ENCODE results near the gene ABHD6. TPM values are rescaled to one million over a fixed set of nuclear protein-coding genes. Genes with fewer than 3 reads are reported as not detected.
A peak's percentile ranks its signal among the peaks of the same experiment; 100 is the strongest.

The ABHD6 gene
- total RNA-seq, 1 experiment from 2014 or later: 2.2 TPM

- Histone ChIP-seq H3K23ac (ENCODE audit: insufficient read length, low read depth, low read length) (no peak overlapping the region), H3K79me1 (ENCODE audit: insufficient read depth, low read depth, low read length, poor library complexity, severe bottlenecking) (no peaks in the 10 kb centered on the region), H3K14ac (ENCODE audit: insufficient read depth, low read length) (no peak overlapping the region; the same call in 1 of the 2 replicates), H4K20me1 (ENCODE audit: control insufficient read depth, insufficient read depth, insufficient read length) (no peaks in the 10 kb centered on the region), H2BK15ac (ENCODE audit: low read depth, low read length) (no peak overlapping the region), H3K9me3 (ENCODE audit: control insufficient read depth, low read depth, low read length) (no peaks in the 10 kb centered on the region), H3K27me3 (ENCODE audit: insufficient read depth, low read length) (no peaks in the 10 kb centered on the region), H2AFZ (ENCODE audit: low read length) (no peak overlapping the region), H3K27ac (ENCODE audit: insufficient read length, low read depth, low read length) (no peak overlapping the region), H4K5ac (ENCODE audit: insufficient read length, low read depth, low read length) (no peak overlapping the region), H2AK5ac (ENCODE audit: insufficient read length, low read length) (no peak overlapping the region), H2BK20ac (ENCODE audit: low read depth, low read length, poor library complexity, severe bottlenecking) (no peak overlapping the region), H2BK120ac (ENCODE audit: low read depth, low read length, poor library complexity, severe bottlenecking) (no peak overlapping the region), H3K79me2 (ENCODE audit: insufficient read depth, low read length) (no peaks in the 10 kb centered on the region), H3K4ac (ENCODE audit: low read depth, low read length) (no peak overlapping the region), H3T11ph (ENCODE audit: low read length) (no peak overlapping the region), H4K91ac (ENCODE audit: insufficient read length, low read depth, low read length) (no peak overlapping the region), H3K4me2 (ENCODE audit: insufficient read depth, insufficient read length, low read length) (no peak overlapping the region), H2BK12ac (ENCODE audit: insufficient read length, low read depth, low read length) (no peak overlapping the region), H4K8ac (replicated peaks; ENCODE audit: insufficient read length, low read depth, low read length) (no peak overlapping the region), H3K56ac (ENCODE audit: insufficient read length, low read depth, low read length) (no peak overlapping the region), H3K4me1 (ENCODE audit: insufficient read depth, low read length) (no peaks in the 10 kb centered on the region), H3K18ac (ENCODE audit: insufficient read length, low read depth, low read length) (no peak overlapping the region), H2BK5ac (ENCODE audit: insufficient read length, low read length) (no peak overlapping the region), H3K23me2 (ENCODE audit: insufficient read length, low read depth, low read length, poor library complexity, severe bottlenecking) (no peaks in the 10 kb centered on the region), H3K9ac (ENCODE audit: extremely low read depth, insufficient read length, low read length) (no peak overlapping the region)
- no peak for TF ChIP-seq CTCF (conservative IDR thresholded peaks at IDR 0.05)
- Mint-ChIP-seq H3K9me3 (no peaks in the 10 kb centered on the region; a peak in 2 of 5 replicates), H3K4me3 (no peak overlapping the region; a peak in 1 of 5 replicates), H3K4me1 (no peaks in the 10 kb centered on the region), H3K27me3 (ENCODE audit: low read depth) (peaks cover 10% of the 10 kb centered on the region), H3K36me3 (ENCODE audit: insufficient read depth in 1 of 3, low read depth in 3 of 3) (no peaks in the 10 kb centered on the region), H3K27ac (peak overlapping the region in 1 of 3 experiments; percentile 18; a peak in 1 of 7 replicates)
- WGBS (ENCODE audit: extremely low coverage, insufficient read length, low lambda C conversion rate): no CpG with 5 or more reads among the region's 9 CpGs
- DNase-seq: no peak
Measured at GRCh38 chr3:58202917-58203360, 34.7 kb upstream of the ABHD6 start.

Data from H9 (cell line).